GM18499 (cell line): ENCODE data around the gene SCMH1.
"Not testable (repeated sequence)": the region's sequence is repeated elsewhere in the genome, so short reads cannot be mapped to it uniquely, and the experiment has no call there.

Source experiments
- ATAC-seq: cut with Tn5 transposase; IDR thresholded peaks from one replicate; pipeline ENCODE4 v1.9.1; 2021; ENCODE audit warnings: moderate number of reproducible peaks; ENCODE audit not compliant: insufficient read depth, unreplicated experiment

The SCMH1 gene

GRCh38 chr1:41255978-41256377 lies 13.9 kb upstream of the SCMH1 start:
- no peak for ATAC-seq

- not testable (repeated sequence) for ATAC-seq
These were observed 9.0 kb upstream of the SCMH1 start for GRCh38 chr1:41251120-41251519.

GRCh38 chr1:41249319-41249718 lies 7.2 kb upstream of the SCMH1 start:
- ATAC-seq: no peak

GRCh38 chr1:41246568-41246967 lies 4.5 kb upstream of the SCMH1 start:
- no peak for ATAC-seq

DNA sequence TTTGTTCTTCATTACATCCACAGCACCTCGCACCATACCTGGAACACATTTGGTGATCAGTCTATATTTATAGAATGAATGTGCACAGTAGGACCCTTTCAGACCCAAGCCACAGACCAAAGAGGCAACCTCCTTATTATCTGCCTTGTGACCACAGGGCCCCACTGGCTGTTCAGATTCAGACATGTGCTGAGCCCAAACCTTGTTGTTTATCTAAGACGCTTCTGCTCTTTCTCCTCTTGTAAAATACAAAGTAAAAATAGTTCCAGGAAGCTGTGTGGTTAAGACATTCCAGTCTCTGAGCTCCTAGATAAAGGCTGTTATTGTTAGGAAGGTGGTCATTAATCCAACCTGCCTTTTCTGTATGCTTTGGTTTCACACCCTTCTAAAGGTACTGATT lies 3.6 kb upstream of the SCMH1 start:
- ATAC-seq: no peak

DNA sequence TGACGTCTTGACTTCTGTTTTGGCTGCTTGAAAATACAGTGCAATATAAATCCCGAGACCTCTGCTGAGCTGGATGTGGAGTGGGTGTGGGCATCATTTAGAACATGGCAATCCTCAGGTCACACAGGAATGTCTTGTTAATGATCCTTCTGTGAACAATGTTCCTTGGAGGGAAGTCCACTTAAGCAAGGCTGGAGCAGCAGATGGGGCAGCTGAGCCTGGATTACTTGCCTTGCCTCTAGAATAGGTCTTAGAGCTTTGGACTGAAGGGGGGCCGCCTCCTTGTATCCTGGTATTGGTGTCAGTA lies 926 bp upstream of the SCMH1 start:
- ATAC-seq: no peak

GRCh38 chr1:41242342-41243078 lies 404 bp upstream of the SCMH1 start:
- ATAC-seq: no peak

DNA sequence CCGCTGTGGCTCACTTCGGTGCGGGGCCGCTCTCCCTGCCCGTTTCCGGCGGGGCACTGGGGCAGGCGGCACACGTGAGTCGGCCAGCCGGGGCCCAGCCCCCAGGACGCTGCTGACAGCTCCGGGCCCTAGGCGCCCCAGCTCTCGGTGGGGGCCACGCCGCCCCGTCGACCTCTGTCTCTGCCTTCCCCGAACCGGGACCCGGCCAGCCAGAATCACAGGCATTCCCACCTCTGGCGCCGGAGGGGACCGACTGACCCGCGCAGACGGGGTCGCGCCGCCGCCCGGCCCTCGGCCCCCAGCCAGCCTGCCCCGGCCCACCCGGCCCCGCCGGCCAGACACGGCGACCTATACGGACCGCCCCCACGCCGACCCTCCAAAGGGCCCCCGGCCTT lies 755 bp downstream of the SCMH1 start:
- ATAC-seq: no peak

DNA sequence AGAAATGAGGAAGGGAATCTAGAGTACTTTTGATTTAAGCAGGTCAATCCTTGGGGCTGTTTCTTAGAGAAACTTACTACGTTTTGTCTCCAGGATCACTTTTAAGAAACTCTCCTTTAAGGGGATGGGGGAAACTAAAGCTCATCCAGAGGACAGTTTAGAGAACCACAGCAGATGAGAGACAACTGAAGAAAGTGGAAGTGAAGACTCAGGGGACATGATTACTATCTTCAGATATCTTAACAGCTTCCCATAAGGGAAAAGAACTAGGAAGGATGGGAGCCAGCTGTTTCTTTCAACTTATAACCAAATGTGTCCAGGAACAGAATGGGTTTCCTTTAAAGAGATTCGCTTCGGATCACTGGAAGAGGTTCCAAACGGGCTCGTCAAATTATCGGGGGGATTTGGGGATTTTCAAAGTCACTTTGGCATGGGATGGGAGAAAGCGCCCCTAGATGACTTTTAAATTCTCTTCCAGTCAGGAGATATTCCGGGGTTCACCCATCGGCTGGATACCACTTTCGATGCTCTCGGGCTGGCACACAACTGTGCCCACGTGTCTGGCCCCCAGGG lies 1.2 kb downstream of the SCMH1 start:
- no peak for ATAC-seq

DNA sequence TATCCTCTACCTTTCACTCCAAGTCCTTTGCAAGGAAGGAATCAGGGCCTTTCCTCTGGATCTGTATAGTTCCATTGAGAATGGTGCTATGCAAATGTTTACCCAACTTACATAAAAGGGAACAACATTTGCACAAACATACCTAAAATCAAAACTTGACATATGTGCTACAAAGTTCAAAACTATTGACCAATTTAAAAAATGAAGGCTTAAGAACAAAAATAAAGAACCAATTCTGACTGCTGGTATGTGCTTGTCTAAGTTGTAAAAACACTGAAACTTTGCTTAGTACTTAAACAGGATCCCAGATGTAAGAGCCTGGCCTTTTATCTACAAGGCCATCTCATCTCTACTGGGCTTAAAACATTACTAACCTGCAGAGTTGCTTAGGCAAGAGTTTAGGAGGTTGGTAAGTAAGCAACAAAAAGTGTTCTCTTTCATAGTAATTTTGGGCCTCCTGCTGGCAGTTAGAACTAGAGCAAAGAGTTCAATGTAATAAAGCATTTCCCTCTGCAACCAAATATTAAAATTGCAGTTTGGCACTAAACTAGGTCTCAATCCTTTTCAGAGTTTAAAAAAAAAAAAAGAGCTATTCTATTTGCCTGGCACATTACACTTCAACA lies 2.0 kb downstream of the SCMH1 start:
- ATAC-seq: no peak

- ATAC-seq: no peak
These were observed 3.7 kb downstream of the SCMH1 start for GRCh38 chr1:41238311-41238988.

DNA sequence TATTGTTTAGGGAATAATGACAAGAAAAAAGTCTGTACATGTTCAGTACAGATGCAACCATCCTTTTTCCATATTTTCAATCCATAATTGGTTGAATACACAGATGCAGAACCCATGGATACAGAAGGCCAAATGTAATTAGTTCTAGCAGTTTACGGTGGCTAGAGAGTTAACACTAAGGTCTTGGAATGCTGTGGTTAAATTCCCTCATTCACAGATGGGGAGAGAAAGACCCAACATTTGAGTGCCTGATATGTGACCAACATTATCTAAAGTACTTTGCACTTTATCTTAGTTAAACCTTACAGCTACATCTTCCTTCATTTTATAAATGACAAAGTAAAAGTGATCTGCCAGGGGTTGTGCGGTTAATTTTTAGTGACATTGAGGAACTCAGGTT lies 5.3 kb downstream of the SCMH1 start:
- no peak for ATAC-seq

DNA sequence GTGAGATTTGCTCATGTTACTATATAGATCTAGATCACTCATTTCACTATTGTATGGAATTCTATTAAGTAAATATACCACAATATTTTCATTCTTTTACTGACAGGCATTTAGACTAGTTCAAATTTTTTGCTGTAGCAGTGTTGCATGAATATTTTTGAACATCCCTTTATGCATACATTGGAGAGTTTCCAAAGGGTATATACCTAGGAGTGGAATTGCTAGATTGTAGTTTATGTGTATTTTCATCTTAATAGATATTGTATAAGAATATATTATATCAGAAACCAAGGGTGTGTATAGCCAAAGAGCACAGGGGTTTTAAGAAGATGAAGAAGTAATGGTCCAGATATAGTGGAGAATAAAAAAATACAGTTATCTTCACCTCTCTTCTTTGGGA lies 6.2 kb downstream of the SCMH1 start:
- ATAC-seq: no peak

- ATAC-seq: no peak
These were observed 8.4 kb downstream of the SCMH1 start for GRCh38 chr1:41233708-41234107.

DNA sequence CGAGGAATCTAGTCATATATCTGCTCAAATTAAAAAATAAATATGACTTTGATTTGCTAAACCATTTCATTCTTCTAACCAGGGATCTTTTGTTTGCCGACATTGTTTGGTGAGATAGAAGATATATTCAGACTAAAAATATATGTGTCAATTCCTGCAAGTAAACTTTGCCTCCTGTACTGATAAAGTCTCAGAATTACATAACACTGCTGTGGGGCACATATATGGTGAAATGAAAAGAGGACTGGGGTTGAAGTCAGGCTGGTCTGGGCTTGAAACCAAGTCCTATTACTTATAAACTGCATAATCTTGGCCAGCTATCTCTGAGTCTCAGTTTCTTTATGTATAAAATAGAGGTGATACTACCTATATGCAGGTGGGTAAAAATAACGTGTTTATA lies 9.8 kb downstream of the SCMH1 start:
- ATAC-seq: no peak

DNA sequence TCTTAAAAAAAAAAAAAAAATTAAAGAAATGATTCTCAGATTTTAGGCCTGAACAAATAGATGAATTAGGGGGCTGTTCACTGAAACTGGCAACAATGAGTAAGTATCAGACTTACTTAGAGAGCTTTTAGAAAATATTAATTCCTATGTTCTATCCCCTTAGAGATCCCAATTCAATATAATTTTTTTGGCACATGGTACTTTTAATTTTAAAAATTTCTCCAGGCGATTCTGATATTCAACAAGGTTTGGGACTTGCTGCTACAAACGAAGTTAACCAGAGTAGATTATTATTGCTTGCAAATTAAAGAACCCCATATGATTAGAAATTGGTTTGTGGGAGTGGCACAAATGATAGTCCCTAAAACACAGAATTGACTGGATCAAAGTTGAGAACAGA lies 11.4 kb downstream of the SCMH1 start:
- no peak for ATAC-seq

DNA sequence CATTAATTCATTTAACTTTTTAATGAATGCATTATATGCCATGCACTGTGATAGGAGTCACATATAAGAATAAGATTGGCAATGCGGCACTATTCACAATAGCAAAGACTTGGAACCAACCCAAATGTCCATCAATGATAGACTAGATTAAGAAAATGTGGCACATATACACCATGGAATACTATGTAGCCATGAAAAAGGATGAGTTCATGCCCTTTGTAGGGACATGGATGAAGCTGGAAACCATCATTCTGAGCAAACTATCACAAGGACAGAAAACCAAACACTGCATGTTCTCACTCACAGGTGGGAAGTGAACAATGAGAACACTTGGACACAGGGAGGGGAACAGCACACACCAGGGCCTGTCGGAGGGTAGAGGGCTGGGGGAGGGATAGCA lies 12.9 kb downstream of the SCMH1 start:
- ATAC-seq: not testable (repeated sequence)

GRCh38 chr1:41226815-41227434 lies 15.2 kb downstream of the SCMH1 start:
- ATAC-seq: no peak

DNA sequence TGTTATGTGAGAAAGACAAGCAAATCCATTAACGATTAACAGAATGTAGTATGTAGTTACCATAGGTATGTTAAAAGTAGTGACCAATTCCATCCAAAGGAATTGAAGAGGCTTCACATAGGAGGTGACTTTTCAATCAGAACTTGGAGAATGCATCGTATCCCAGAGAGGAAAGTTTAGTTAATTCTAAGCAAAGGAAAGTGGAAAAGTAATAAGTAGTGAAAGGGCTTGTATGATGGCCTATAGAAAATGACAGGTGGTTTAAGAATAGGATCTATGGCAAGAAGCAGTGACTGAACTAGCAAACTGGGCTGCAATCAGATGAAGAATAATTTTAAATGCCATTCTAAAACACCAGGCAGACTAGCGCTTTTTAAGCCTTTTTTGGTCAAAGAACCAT lies 16.6 kb downstream of the SCMH1 start:
- ATAC-seq: no peak

DNA sequence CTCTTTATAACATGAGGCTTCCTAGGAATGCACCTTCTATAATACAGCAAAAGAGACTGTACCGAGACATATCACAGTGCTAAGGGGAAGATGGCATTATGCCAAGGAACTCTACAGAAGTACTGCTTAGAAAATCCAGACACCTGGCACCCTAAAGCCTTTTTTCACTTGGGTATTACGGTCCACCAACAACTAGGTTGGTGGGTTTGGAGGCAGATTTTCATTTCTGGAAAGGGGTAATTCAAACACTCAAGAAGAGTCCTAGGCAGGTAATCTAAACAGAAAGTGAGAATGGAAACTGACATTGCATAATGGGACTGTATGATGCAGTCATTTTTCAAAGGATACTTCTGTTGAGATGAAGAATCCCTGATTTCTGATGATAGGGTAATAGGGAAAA lies 19.6 kb downstream of the SCMH1 start:
- ATAC-seq: no peak

DNA sequence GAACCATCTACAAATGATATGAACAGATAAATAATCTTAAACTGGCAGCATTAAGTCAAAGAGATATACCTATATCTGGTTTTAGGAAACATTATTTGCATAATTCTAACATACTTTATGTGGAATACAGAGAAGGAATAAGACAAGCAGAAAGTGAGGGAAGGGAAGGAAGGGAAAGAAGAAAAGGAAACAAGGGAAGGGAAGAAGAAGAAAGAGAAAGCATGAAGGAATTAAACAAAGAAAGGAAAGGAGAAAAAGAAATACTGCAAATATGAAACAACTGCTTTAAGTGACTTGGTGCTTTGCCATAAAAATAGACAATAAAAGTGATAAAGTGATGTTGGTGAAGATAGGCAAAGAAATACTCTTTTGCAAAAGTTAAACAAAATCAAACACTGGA lies 20.1 kb downstream of the SCMH1 start:
- no peak for ATAC-seq
